ENCODE results near the gene PLXNA3.

Gene PLXNA3

DNA sequence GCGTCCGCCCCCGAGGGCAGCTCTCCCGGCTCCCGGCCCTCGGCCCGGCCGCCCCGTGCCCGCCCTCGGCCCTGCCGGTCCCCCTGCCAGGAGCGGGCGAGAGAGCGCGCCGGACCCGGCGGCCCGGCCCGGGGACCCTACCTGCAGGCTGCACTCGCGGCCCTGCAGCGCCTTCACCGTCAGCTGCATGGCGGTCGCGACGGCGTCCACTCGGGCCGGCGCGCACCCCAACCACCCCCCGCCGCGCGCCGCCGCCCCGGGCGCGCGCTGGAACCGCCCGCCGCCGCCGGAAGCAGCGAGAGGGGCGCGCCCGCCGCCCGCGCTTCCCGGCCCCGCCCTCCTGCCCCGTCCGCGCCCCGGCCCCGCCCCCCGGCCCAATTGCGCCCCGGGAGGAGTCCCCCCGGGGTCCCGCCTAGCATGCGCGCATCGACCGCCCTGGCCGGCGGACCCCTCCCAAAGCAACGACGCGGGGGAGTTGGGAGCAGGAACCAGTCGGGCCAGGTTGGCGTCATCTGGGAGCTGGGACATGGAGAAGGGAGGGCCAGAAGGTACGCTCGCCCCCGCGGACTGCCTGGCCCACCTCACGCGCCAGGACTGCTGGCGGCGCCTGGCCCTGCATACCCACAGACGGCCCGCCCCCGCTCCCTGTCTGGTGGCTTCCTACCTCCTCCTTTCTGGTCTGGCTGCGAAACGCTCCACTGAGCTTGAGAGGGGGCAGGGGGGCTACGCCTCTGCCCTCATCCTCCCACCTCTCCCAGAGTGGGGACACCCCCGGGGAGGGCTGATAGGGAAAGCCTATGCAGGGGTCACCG, 28.5 kb downstream of the PLXNA3 start, which contains the start of gene UBL4A:
Gene UBL4A, minus strand, starts transcription at position 220 of the 812 bp plus-strand sequence. Its CDS starts 31 bp downstream, at position 189.
- Histone ChIP-seq H3K4me1 (ENCODE audit: control insufficient read depth, insufficient read depth, low read depth, low read length) (peaks cover 28% of the 10 kb centered on the region), H3K23ac (ENCODE audit: low read length in 2 of 2) (no peak within 1 kb of the TSS), H3K9me3 (ENCODE audit: control insufficient read depth, low read length) (no peaks in the 10 kb centered on the region), H2AFZ (ENCODE audit: low read depth, low read length) (peak within 1 kb of the TSS; percentile 77), H2BK15ac (ENCODE audit: low read depth, poor library complexity, severe bottlenecking) (peak within 1 kb of the TSS; percentile 83), H3K27ac (ENCODE audit: low read length, poor library complexity, severe bottlenecking) (peak within 1 kb of the TSS; percentile 33), H3K27me3 (ENCODE audit: control insufficient read depth in 1 of 2, insufficient read depth in 1 of 2, low read length in 2 of 2) (peaks cover 0 to 10% of the 10 kb centered on the region in 2 experiments), H2BK5ac (ENCODE audit: low read depth, low read length, poor library complexity, severe bottlenecking) (no peak within 1 kb of the TSS), H3K9ac (ENCODE audit: low read length) (peak within 1 kb of the TSS; percentile 69), H4K91ac (ENCODE audit: low read length) (peak within 1 kb of the TSS; percentile 80), H3K79me1 (replicated peaks; ENCODE audit: low read length, poor library complexity, severe bottlenecking) (peaks cover 16% of the 10 kb centered on the region), H3K14ac (ENCODE audit: low read length in 2 of 2) (peak within 1 kb of the TSS in 1 of 2 experiments; percentile 98), H2BK12ac (ENCODE audit: low read length in 2 of 2) (peak within 1 kb of the TSS in 1 of 2 experiments; percentile 78), H3K4ac (ENCODE audit: low read depth in 1 of 2, low read length in 2 of 2) (peak within 1 kb of the TSS in 1 of 2 experiments; percentile 80), H3K4me2 (ENCODE audit: low read length, poor library complexity, severe bottlenecking) (peak within 1 kb of the TSS; percentile 77), H4K8ac (ENCODE audit: low read length) (peak within 1 kb of the TSS; percentile 49), H3K36me3 (ENCODE audit: control insufficient read depth in 1 of 2, insufficient read depth in 2 of 2, low read depth in 1 of 2, low read length in 2 of 2) (peaks cover 33 to 41% of the 10 kb centered on the region in 2 experiments), H3K18ac (ENCODE audit: low read depth in 1 of 2, low read length in 2 of 2) (peak within 1 kb of the TSS; percentile 28 to 87), H3K4me3 (ENCODE audit: insufficient read depth in 1 of 2, low read depth in 1 of 2, low read length in 2 of 2) (peak within 1 kb of the TSS; percentile 73 to 78), H2AK5ac (ENCODE audit: low read length, severe bottlenecking) (peak within 1 kb of the TSS; percentile 62), H2BK120ac (ENCODE audit: low read depth, low read length) (peak within 1 kb of the TSS; percentile 71)
- 6% methylated on average over 14 of the region's 95 CpGs for WGBS
- peak; percentile 47 for DNase-seq

GRCh38 chrX:154487518-154488290, 29.6 kb downstream of the PLXNA3 start:
- H4K8ac ChIP-seq (ENCODE audit: low read length): no peak overlapping the region
- no peak overlapping the region for H3K18ac ChIP-seq (ENCODE audit: low read depth in 1 of 2, low read length in 2 of 2)
- peaks cover 16% of the 10 kb centered on the region for H3K79me1 ChIP-seq (replicated peaks; ENCODE audit: low read length, poor library complexity, severe bottlenecking)
- peaks cover 28% of the 10 kb centered on the region for H3K4me1 ChIP-seq (ENCODE audit: control insufficient read depth, insufficient read depth, low read depth, low read length)
- H2BK120ac ChIP-seq (ENCODE audit: low read depth, low read length): no peak overlapping the region
- no peak overlapping the region for H3K4me2 ChIP-seq (ENCODE audit: low read length, poor library complexity, severe bottlenecking)
- peak overlapping the region; percentile 62 for H2AK5ac ChIP-seq (ENCODE audit: low read length, severe bottlenecking)
- H3K4me3 ChIP-seq (ENCODE audit: insufficient read depth in 1 of 2, low read depth in 1 of 2, low read length in 2 of 2): no peak overlapping the region
- no peak overlapping the region for H3K14ac ChIP-seq (ENCODE audit: low read length in 2 of 2)
- H3K23ac ChIP-seq (ENCODE audit: low read length in 2 of 2): no peak overlapping the region
- 98% methylated on average over 28 of the region's 28 CpGs for WGBS
- H2BK5ac ChIP-seq (ENCODE audit: low read depth, low read length, poor library complexity, severe bottlenecking): no peak overlapping the region
- no peak for DNase-seq
- no peak overlapping the region for H3K9ac ChIP-seq (ENCODE audit: low read length)
- H2BK15ac ChIP-seq (ENCODE audit: low read depth, poor library complexity, severe bottlenecking): no peak overlapping the region
- no peak overlapping the region for H4K91ac ChIP-seq (ENCODE audit: low read length)
- H3K9me3 ChIP-seq (ENCODE audit: control insufficient read depth, low read length): no peaks in the 10 kb centered on the region
- H3K4ac ChIP-seq (ENCODE audit: low read depth in 1 of 2, low read length in 2 of 2): no peak overlapping the region
- no peak overlapping the region for H2AFZ ChIP-seq (ENCODE audit: low read depth, low read length)
- H3K27me3 ChIP-seq (ENCODE audit: control insufficient read depth in 1 of 2, insufficient read depth in 1 of 2, low read length in 2 of 2): peaks cover 0 to 3% of the 10 kb centered on the region in 2 experiments
- peak overlapping the region in 1 of 2 experiments; percentile 78 for H2BK12ac ChIP-seq (ENCODE audit: low read length in 2 of 2)
- H3K36me3 ChIP-seq (ENCODE audit: control insufficient read depth in 1 of 2, insufficient read depth in 2 of 2, low read depth in 1 of 2, low read length in 2 of 2): peaks cover 33 to 41% of the 10 kb centered on the region in 2 experiments
- no peak overlapping the region for H3K27ac ChIP-seq (ENCODE audit: low read length, poor library complexity, severe bottlenecking)

DNA sequence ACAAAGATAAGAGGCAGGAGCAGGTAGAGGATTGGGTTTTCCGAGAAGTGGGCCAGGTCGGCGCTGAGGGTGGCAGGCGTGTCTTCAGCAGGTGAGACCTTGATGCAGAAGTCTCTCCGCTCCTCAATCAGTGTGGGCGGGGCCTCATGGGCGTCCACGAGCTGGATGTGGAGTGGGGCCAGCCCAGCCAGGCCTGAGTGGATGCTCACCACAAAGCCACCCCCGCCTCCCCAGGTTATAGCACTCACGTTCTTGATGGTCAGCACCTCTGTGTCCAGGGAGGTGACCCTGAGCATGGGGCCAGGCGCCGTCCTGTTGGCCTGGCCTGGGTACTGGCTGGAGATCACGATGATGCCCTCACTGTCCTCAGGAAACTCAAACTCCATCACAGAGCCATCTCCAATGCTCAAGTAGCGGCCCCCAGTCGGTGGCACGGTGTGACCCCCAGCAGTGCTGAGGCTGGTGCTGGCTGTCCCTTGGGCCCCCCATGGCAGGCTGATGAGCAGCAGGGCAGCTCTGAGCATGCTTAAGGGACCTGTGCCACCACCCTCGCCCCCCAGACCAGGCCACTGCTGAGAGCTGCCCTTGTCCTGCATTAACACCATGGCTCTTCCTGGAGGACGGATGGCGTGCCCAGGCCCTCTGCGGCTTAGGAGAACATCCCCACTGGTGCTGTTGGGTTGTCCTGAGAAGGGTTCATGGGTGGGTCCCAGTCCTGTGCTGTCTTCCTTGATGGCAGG, 30.4 kb downstream of the PLXNA3 start:
- H3K4me3 ChIP-seq (ENCODE audit: insufficient read depth in 1 of 2, low read depth in 1 of 2, low read length in 2 of 2): peak overlapping the region in 1 of 2 experiments; percentile 82
- WGBS: 96% methylated on average over 20 of the region's 20 CpGs
- no peak overlapping the region for H2AK5ac ChIP-seq (ENCODE audit: low read length, severe bottlenecking)

More for the DNA sequence above, 30.4 kb downstream of the PLXNA3 start:
- Histone ChIP-seq H3K9me3 (ENCODE audit: control insufficient read depth, low read length) (no peaks in the 10 kb centered on the region), H2BK15ac (ENCODE audit: low read depth, poor library complexity, severe bottlenecking) (no peak overlapping the region), H2AFZ (ENCODE audit: low read depth, low read length) (no peak overlapping the region), H4K91ac (ENCODE audit: low read length) (no peak overlapping the region), H3K18ac (ENCODE audit: low read depth in 1 of 2, low read length in 2 of 2) (no peak overlapping the region), H3K4me2 (ENCODE audit: low read length, poor library complexity, severe bottlenecking) (no peak overlapping the region), H3K27ac (ENCODE audit: low read length, poor library complexity, severe bottlenecking) (no peak overlapping the region), H3K4me1 (ENCODE audit: control insufficient read depth, insufficient read depth, low read depth, low read length) (peaks cover 28% of the 10 kb centered on the region), H3K14ac (ENCODE audit: low read length in 2 of 2) (no peak overlapping the region), H3K36me3 (ENCODE audit: control insufficient read depth in 1 of 2, insufficient read depth in 2 of 2, low read depth in 1 of 2, low read length in 2 of 2) (peaks cover 32 to 36% of the 10 kb centered on the region in 2 experiments), H2BK120ac (ENCODE audit: low read depth, low read length) (no peak overlapping the region), H3K9ac (ENCODE audit: low read length) (no peak overlapping the region), H2BK12ac (ENCODE audit: low read length in 2 of 2) (no peak overlapping the region), H3K27me3 (ENCODE audit: control insufficient read depth in 1 of 2, insufficient read depth in 1 of 2, low read length in 2 of 2) (no peaks in the 10 kb centered on the region), H3K4ac (ENCODE audit: low read depth in 1 of 2, low read length in 2 of 2) (no peak overlapping the region), H3K23ac (ENCODE audit: low read length in 2 of 2) (no peak overlapping the region), H2BK5ac (ENCODE audit: low read depth, low read length, poor library complexity, severe bottlenecking) (no peak overlapping the region), H3K79me1 (replicated peaks; ENCODE audit: low read length, poor library complexity, severe bottlenecking) (peaks cover 16% of the 10 kb centered on the region), H4K8ac (ENCODE audit: low read length) (no peak overlapping the region)
- DNase-seq: no peak

Data from mesenchymal stem cell (in vitro differentiated cells and primary cell).